HepG2 (cell line): ENCODE measurements around the gene NEU4. TPM values are rescaled to one million over a fixed set of nuclear protein-coding genes. Genes with fewer than 3 reads are reported as not detected.

Experiments
- BCL6 ChIP-seq: IDR thresholded peaks from 2 replicates; pipeline ENCODE4 v1.6.1; 2016; ENCODE audit warnings: missing genetic modification reagents, missing compliant biosample characterization
- CBX2 ChIP-seq, 2 experiments: fragments of 200-600 bp in 1 of 2; sonication (generic); formaldehyde crosslinking in 1 of 2; IDR thresholded peaks; 2 replicates each; pipeline versions ENCODE4 v1.7.0 to v1.8.1; 2018 to 2022; ENCODE audit warnings: low read depth in 2 of 2, low read length in 1 of 2, mild to moderate bottlenecking in 1 of 2, missing genetic modification reagents in 1 of 2
- FOXP1 ChIP-seq, 2 experiments: fragments of 450-650 bp in 1 of 2; IDR thresholded peaks; 2 replicates each; pipeline ENCODE4 v1.6.1; 2017 to 2018; ENCODE audit warnings: antibody characterized with exemption in 1 of 2
- HNRNPL ChIP-seq: fragments of 200-400 bp; formaldehyde crosslinking; IDR thresholded peaks from 2 replicates; pipeline ENCODE4 v1.6.1; 2017; ENCODE audit warnings: mild to moderate bottlenecking, low read depth, low read length
- MATR3 ChIP-seq: sonication (generic); formaldehyde crosslinking; IDR thresholded peaks from 2 replicates; pipeline ENCODE4 v1.4.0; 2020; ENCODE audit warnings: missing genetic modification reagents
- MED8 ChIP-seq: sonication (generic); formaldehyde crosslinking; IDR thresholded peaks from 2 replicates; pipeline ENCODE4 v1.8.1; 2023; ENCODE audit warnings: mild to moderate bottlenecking, missing genetic modification reagents; ENCODE audit not compliant: insufficient replicate concordance
- MTA1 ChIP-seq: sonication (generic); formaldehyde crosslinking; IDR thresholded peaks from 2 replicates; pipeline ENCODE4 v1.4.0; 2020; ENCODE audit warnings: missing genetic modification reagents, mild to moderate bottlenecking, borderline replicate concordance
- MXI1 ChIP-seq: IDR thresholded peaks from 3 replicates; pipeline ENCODE4 v1.6.1; 2012; ENCODE audit warnings: low read depth, low read length, inconsistent platforms, borderline replicate concordance
- MZF1 ChIP-seq: sonication (generic); formaldehyde crosslinking; IDR thresholded peaks from 2 replicates; pipeline ENCODE4 v1.8.1; 2023; ENCODE audit warnings: mild to moderate bottlenecking, missing genetic modification reagents, borderline replicate concordance
- NPAS2 ChIP-seq: sonication (generic); formaldehyde crosslinking; IDR thresholded peaks from 2 replicates; pipeline ENCODE4 v1.8.0; 2022; ENCODE audit warnings: mild to moderate bottlenecking, missing genetic modification reagents, borderline replicate concordance
- SP4 ChIP-seq: sonication (generic); formaldehyde crosslinking; IDR thresholded peaks from 2 replicates; pipeline ENCODE4 v1.8.1; 2023; ENCODE audit warnings: mild to moderate bottlenecking, missing genetic modification reagents
- TRIM24 ChIP-seq: sonication (generic); formaldehyde crosslinking; IDR thresholded peaks from 2 replicates; pipeline ENCODE4 v1.8.0; 2022; ENCODE audit warnings: mild to moderate bottlenecking, missing genetic modification reagents
- ZC3H13 ChIP-seq: sonication (generic); formaldehyde crosslinking; IDR thresholded peaks from 2 replicates; pipeline ENCODE4 v1.8.1; 2023; ENCODE audit warnings: mild to moderate bottlenecking, missing genetic modification reagents, moderate library complexity
- ZNF780A ChIP-seq: sonication (generic); formaldehyde crosslinking; IDR thresholded peaks from 2 replicates; pipeline ENCODE4 v1.8.0; 2022; ENCODE audit warnings: mild to moderate bottlenecking, missing genetic modification reagents, moderate library complexity
- polyA plus RNA-seq, 8 experiments: library from polyadenylated mRNA; depleted of rRNA in 3 of 8; stranded (reverse) in 7 of 8; unstranded in 1 of 8; fragments of >200 nt; fragmentation: Illumina TruSeq in 4 of 8; extraction: Trizol in 4 of 8; gene quantifications; 2 replicates each; pipeline versions ENCODE4 v1.2.1 to v1.2.3, GENCODE V29; 2011 to 2016; ENCODE audit warnings: low read depth in 4 of 8, missing spikeins in 1 of 8, mixed read lengths in 1 of 8; ENCODE audit not compliant: insufficient read depth in 1 of 8
- total RNA-seq, 5 experiments: library from RNA; depleted of rRNA; stranded (reverse); fragments of >200 nt; fragmentation: Illumina TruSeq; extraction: Trizol; gene quantifications; 2 replicates each; pipeline ENCODE4 v1.2.3, GENCODE V29; 2016; ENCODE audit warnings: low read depth in 1 of 5
- TF ChIP-seq, protein P1 (sequence below): sonication (generic); formaldehyde crosslinking; IDR thresholded peaks from 2 replicates; pipeline ENCODE4 v1.9.0; 2021; ENCODE audit warnings: missing genetic modification reagents, borderline replicate concordance
- TF ChIP-seq, protein P2 (sequence below): sonication (generic); formaldehyde crosslinking; conservative IDR thresholded peaks from 2 replicates; pipeline ENCODE4 v1.8.0; 2022; ENCODE audit warnings: low read depth, missing genetic modification reagents

NEU4 gene
- total and polyA plus RNA-seq, 2 of the 13 experiments (the other 11 are each of a cell fraction or from before 2014, with no cell fraction given) = 53.5 to 107 TPM

DNA sequence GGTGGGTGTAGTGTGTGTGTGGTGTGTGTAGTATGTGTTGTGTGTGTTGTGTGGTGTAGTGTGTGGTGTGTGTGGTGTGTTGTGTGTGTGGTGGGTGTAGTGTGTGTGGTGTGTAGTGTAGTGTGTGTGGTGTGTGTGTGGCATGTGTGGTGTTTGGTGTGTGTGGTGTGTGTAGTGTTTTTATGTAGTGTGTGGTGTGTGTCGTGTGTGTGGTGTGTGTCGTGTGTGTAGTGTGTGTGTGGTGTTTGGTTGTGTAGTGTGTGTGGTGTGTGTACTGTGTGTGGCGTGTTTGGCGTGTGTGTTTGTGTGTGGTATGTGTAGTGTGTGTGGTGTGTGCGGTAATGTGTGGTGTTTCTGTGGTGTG is 55.8 kb downstream of the NEU4 start (continued):
- TF ChIP-seq ZC3H13 (CRISPR knock-in tag) (0 out of 2 replicates have a peak, but pooled peaks have one; percentile 14), ZNF780A (CRISPR knock-in tag) (0 out of 2 replicates have a peak, but pooled peaks have one; percentile 31), MED8 (CRISPR knock-in tag) (no peak), HNRNPL (0 out of 2 replicates have a peak, but pooled peaks have one; percentile 72), MTA1 (CRISPR knock-in tag) (0 out of 2 replicates have a peak, but pooled peaks have one; percentile 16), MATR3 (no peak), FOXP1 (IDR thresholded peaks at IDR 0.05) (peak; percentile 30; the same call in 1 of the 2 replicates), FOXP1 (CRISPR knock-in tag; IDR thresholded peaks at IDR 0.05) (no peak), MZF1 (0 out of 2 replicates have a peak, but pooled peaks have one; percentile 32), TRIM24 (0 out of 2 replicates have a peak, but pooled peaks have one; percentile 31), CBX2 (IDR thresholded peaks at IDR 0.05; ENCODE audit: low read depth, low read length) (no peak), CBX2 (CRISPR knock-in tag; IDR thresholded peaks at IDR 0.05; ENCODE audit: low read depth) (no peak), NPAS2 (no peak), BCL6 (CRISPR knock-in tag) (no peak), SP4 (CRISPR knock-in tag) (no peak), MXI1 (no peak)
- TF ChIP-seq, protein P1, sequence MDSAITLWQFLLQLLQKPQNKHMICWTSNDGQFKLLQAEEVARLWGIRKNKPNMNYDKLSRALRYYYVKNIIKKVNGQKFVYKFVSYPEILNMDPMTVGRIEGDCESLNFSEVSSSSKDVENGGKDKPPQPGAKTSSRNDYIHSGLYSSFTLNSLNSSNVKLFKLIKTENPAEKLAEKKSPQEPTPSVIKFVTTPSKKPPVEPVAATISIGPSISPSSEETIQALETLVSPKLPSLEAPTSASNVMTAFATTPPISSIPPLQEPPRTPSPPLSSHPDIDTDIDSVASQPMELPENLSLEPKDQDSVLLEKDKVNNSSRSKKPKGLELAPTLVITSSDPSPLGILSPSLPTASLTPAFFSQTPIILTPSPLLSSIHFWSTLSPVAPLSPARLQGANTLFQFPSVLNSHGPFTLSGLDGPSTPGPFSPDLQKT (CRISPR knock-in tag) = no peak
- TF ChIP-seq, protein P2, sequence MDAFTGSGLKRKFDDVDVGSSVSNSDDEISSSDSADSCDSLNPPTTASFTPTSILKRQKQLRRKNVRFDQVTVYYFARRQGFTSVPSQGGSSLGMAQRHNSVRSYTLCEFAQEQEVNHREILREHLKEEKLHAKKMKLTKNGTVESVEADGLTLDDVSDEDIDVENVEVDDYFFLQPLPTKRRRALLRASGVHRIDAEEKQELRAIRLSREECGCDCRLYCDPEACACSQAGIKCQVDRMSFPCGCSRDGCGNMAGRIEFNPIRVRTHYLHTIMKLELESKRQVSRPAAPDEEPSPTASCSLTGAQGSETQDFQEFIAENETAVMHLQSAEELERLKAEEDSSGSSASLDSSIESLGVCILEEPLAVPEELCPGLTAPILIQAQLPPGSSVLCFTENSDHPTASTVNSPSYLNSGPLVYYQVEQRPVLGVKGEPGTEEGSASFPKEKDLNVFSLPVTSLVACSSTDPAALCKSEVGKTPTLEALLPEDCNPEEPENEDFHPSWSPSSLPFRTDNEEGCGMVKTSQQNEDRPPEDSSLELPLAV = no peak
